CD4-positive, alpha-beta memory T cell (primary cell): ENCODE data around the gene SRPRB. TPM values are rescaled to one million over a fixed set of nuclear protein-coding genes. Genes with fewer than 3 reads are reported as not detected.

Experiments used
- CTCF ChIA-PET: fragments of 350-600 bp; sonication (Branson Sonifier 250); formaldehyde crosslinking; loops from one replicate; lab custom pipeline; 2021; ENCODE audit warnings: inconsistent platforms; ENCODE audit not compliant: partially characterized antibody; lab: Charles Lee
- POLR2A ChIA-PET: fragments of 350-600 bp; sonication (Branson Sonifier 250); formaldehyde crosslinking; loops from one replicate; lab custom pipeline; 2021; ENCODE audit not compliant: partially characterized antibody; lab: Charles Lee
- DNase-seq, 5 donors: peaks; one replicate each; pipeline versions ENCODE4 v3.0.0 to v3.0.0-alpha.2; 2020 to 2022; ENCODE audit warnings: mixed read lengths in 1 of 5
- H3K27ac ChIP-seq: one replicate; pipeline ENCODE4 v1.7.0; 2013; ENCODE audit warnings: low read depth, low read length
- H3K27me3 ChIP-seq: 2 replicates; pipeline ENCODE4 v1.7.0; 2013; ENCODE audit warnings: mild to moderate bottlenecking, low read length, moderate library complexity; ENCODE audit not compliant: insufficient read depth
- H3K36me3 ChIP-seq: 2 replicates; pipeline ENCODE4 v1.7.0; 2013; ENCODE audit warnings: mild to moderate bottlenecking, low read length, moderate library complexity; ENCODE audit not compliant: insufficient read depth
- H3K4me1 ChIP-seq: 2 replicates; pipeline ENCODE4 v1.7.0; 2013; ENCODE audit warnings: mild to moderate bottlenecking, low read length, moderate library complexity; ENCODE audit not compliant: insufficient read depth
- H3K4me3 ChIP-seq, 2 donors: one replicate each; pipeline ENCODE4 v1.7.0; 2013; ENCODE audit warnings: low read length in 2 of 2, mild to moderate bottlenecking in 1 of 2
- H3K9me3 ChIP-seq, 2 donors: one replicate each; pipeline ENCODE4 v1.7.0; 2013; ENCODE audit warnings: low read length in 2 of 2, control low read depth in 1 of 2; ENCODE audit not compliant: control insufficient read depth in 1 of 2
- H3K27ac Mint-ChIP-seq, 7 donors: one replicate each; pipeline ENCODE4 v1.8.0; 2020 to 2021; ENCODE audit warnings: mixed read lengths in 7 of 7, mild to moderate bottlenecking in 6 of 7, inconsistent platforms in 3 of 7, moderate library complexity in 3 of 7
- H3K27me3 Mint-ChIP-seq, 2 donors: one replicate each; pipeline ENCODE4 v1.8.0; 2020 to 2021; ENCODE audit warnings: mixed read lengths in 2 of 2
- H3K36me3 Mint-ChIP-seq, 2 donors: one replicate each; pipeline ENCODE4 v1.8.0; 2020 to 2021; ENCODE audit warnings: mixed read lengths in 2 of 2, inconsistent platforms in 1 of 2, mild to moderate bottlenecking in 1 of 2
- H3K4me1 Mint-ChIP-seq, 4 donors: one replicate each; pipeline ENCODE4 v1.8.0; 2020 to 2021; ENCODE audit warnings: mixed read lengths in 4 of 4, mild to moderate bottlenecking in 1 of 4
- H3K4me3 Mint-ChIP-seq, 8 donors: one replicate each; pipeline ENCODE4 v1.8.0; 2020 to 2021; ENCODE audit warnings: mixed read lengths in 8 of 8, mild to moderate bottlenecking in 7 of 8, moderate library complexity in 6 of 8, inconsistent platforms in 3 of 8
- H3K9me3 Mint-ChIP-seq, 8 donors: one replicate each; pipeline ENCODE4 v1.8.0; 2020 to 2021; ENCODE audit warnings: mixed read lengths in 8 of 8, mild to moderate bottlenecking in 5 of 8, inconsistent platforms in 3 of 8, moderate library complexity in 1 of 8
- intact Hi-C: fragments of 100-400 bp; cut with micrococcal nuclease; formaldehyde crosslinking; loops from one replicate; pipeline ENCODE4 v1.15.1; 2023
- polyA plus RNA-seq, 2 donors: library from polyadenylated mRNA; unstranded; fragments of 300-500 nt; fragmentation: Illumina TruSeq; gene quantifications; one replicate each; pipeline ENCODE4 v1.2.3, GENCODE V29; 2021
- total RNA-seq, 2 experiments: library from RNA; stranded (reverse); gene quantifications; one replicate each; pipeline ENCODE4 v1.2.3, GENCODE V29; 2021

The SRPRB gene
- total and polyA plus RNA-seq, 4 experiments from 2014 or later = 45.6 to 57.4 (median 52.4) TPM

DNA sequence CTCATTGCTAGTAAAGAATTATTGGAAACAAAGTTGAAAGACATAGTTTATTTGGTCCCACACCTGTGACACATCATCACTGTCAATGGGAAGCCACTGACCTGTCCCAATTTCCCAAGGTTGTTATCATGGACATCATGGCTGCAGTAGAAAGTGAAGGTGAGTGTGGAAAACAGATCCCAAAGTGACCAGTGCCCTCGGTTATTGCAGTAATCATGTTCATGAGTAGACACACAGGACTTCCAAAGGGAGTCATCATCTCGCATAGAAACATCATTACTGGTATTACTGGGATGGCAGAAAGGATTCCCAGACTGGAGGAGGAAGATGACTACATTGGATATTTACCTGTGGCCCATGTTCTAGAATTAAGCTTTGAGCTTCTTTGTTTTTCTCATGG is 44.7 kb upstream of the SRPRB start:
- intact Hi-C loops = no loop called here
- no peak overlapping the region for H3K4me3 Mint-ChIP-seq
- POLR2A ChIA-PET = no interaction called here

DNA sequence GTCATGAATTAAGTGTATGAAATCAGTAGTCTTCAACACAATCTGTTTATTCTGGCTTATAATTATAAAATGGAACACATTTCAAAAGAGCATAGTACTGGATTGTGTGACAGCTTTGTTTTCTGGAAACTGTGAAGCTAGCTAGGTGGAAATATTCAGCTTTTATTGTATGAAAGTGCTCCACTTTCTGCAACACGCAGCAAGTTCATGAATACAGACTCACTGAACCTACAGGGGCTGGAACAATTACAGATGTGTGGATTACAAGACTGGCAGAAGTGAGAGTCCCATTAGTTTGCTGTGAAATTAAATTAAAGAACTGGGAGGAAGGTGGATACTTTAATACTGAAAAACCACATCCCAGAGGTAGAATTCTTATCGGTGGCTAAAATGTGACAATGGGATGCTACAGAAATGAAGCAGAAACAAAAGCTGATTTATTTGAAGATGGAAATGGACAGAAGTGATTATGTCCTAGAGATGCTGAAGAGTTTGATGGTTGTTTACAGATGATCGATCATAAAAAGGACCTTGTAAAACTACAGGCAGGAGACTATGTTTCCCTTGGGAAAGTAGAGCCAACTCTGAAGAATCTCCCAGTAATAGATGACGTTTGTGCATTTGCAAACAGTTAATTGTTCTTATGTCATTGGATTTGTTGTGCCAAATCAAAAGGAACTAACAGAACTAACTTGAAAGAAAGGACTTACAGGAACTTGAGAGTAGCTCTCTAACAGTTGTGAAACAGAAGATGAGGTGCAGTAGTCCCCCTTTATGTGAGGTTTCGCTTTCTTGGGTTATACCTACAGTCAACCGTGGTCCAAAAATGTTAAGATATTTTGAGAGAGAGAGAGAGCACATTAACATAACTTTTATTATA is 43.8 kb upstream of the SRPRB start:
- ChIA-PET POLR2A (no interaction called here), CTCF (interaction anchor here (0.7 kb wide), 1 partner anchor 14 kb away, joined by 3 read pairs; no protein-coding TSS in a partner anchor)
- H3K4me3 ChIP-seq = no peak overlapping the region
- H3K27me3 ChIP-seq = no peaks in the 10 kb centered on the region
- H3K27ac ChIP-seq = no peak overlapping the region
- H3K4me1 ChIP-seq = no peaks in the 10 kb centered on the region
- no peaks in the 10 kb centered on the region for H3K36me3 Mint-ChIP-seq
- DNase-seq = no peak
- intact Hi-C loops = no loop called here
- no peaks in the 10 kb centered on the region for H3K9me3 Mint-ChIP-seq
- no peak overlapping the region for H3K27ac Mint-ChIP-seq
- peaks cover 0 to 2% of the 10 kb centered on the region in 2 donors for H3K27me3 Mint-ChIP-seq
- H3K4me3 Mint-ChIP-seq = no peak overlapping the region
- H3K9me3 ChIP-seq = no peaks in the 10 kb centered on the region
- no peaks in the 10 kb centered on the region for H3K4me1 Mint-ChIP-seq
- H3K36me3 ChIP-seq = no peaks in the 10 kb centered on the region

More for the DNA sequence above, 44.7 kb upstream of the SRPRB start:
- no peaks in the 10 kb centered on the region for H3K27me3 ChIP-seq
- no peaks in the 10 kb centered on the region for H3K36me3 Mint-ChIP-seq
- H3K4me1 Mint-ChIP-seq = no peaks in the 10 kb centered on the region
- no peaks in the 10 kb centered on the region for H3K4me1 ChIP-seq
- no peak for DNase-seq
- H3K9me3 Mint-ChIP-seq = no peaks in the 10 kb centered on the region
- H3K27ac ChIP-seq = no peak overlapping the region
- H3K4me3 ChIP-seq = no peak overlapping the region
- H3K27me3 Mint-ChIP-seq = peaks cover 0 to 2% of the 10 kb centered on the region in 2 donors
- H3K9me3 ChIP-seq = no peaks in the 10 kb centered on the region
- H3K27ac Mint-ChIP-seq = no peak overlapping the region
- CTCF ChIA-PET = no interaction called here
- H3K36me3 ChIP-seq = no peaks in the 10 kb centered on the region

- POLR2A ChIA-PET = no interaction called here
Measured at GRCh38 chr3:133762539-133762938, 43.1 kb upstream of the SRPRB start.

DNA sequence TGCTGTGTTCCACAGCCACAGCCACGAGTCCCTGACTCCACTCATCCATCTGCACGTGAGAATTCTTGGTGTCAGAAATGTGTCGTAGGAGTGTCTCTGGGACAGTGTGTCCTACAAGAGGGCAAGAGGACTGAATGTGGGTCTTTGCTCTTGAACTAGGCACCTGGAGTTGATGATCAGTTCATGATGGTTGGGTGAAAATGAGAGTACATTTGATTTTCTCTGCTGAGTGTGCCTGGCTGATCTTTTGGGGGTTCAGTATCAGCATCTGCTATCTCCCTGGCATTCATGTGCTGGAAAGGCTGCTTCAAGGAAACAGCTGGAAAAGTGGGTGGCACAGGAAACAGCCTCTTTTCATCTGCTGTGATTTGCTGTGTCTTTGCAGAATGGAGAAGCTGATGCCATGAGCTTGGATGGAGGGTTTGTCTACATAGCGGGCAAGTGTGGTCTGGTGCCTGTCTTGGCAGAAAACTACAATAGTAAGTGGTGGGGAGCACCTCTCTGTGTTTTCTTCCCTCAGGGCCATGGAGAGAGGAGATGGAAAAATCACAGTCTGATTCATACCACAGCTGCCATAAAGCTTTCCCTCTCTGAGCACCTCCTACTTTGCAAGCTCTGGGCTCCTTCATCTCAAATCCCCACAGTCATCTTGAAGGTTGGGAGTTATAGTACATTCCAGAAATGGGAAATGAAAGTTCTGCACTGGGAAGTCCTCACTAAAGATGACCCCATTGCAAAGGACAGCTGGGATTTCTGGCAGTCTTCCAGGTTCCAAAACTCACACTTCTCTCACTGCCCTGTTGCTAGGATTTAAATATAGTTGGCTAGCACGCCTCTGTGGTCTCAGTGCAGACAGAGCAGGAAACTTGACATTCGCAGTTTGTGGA is 41.6 kb upstream of the SRPRB start:
- no peaks in the 10 kb centered on the region for H3K9me3 ChIP-seq
- Mint-ChIP-seq H3K27me3 (no peaks in the 10 kb centered on the region), H3K9me3 (no peaks in the 10 kb centered on the region), H3K36me3 (no peaks in the 10 kb centered on the region), H3K27ac (no peak overlapping the region), H3K4me3 (no peak overlapping the region), H3K4me1 (no peaks in the 10 kb centered on the region)
- no peak overlapping the region for H3K27ac ChIP-seq
- H3K4me3 ChIP-seq = no peak overlapping the region
- no peak for DNase-seq
- no peaks in the 10 kb centered on the region for H3K4me1 ChIP-seq
- no peaks in the 10 kb centered on the region for H3K27me3 ChIP-seq
- POLR2A ChIA-PET = no interaction called here
- no peaks in the 10 kb centered on the region for H3K36me3 ChIP-seq
- intact Hi-C loops = no loop called here
- CTCF ChIA-PET = no interaction called here

More at GRCh38 chr3:133762539-133762938, 43.1 kb upstream of the SRPRB start:
- Histone ChIP-seq H3K27me3 (no peaks in the 10 kb centered on the region), H3K27ac (no peak overlapping the region), H3K9me3 (no peaks in the 10 kb centered on the region), H3K4me3 (no peak overlapping the region), H3K36me3 (no peaks in the 10 kb centered on the region), H3K4me1 (no peaks in the 10 kb centered on the region)
- CTCF ChIA-PET = no interaction called here
- H3K4me3 Mint-ChIP-seq = no peak overlapping the region
- no peaks in the 10 kb centered on the region for H3K4me1 Mint-ChIP-seq
- intact Hi-C loops = no loop called here
- H3K9me3 Mint-ChIP-seq = no peaks in the 10 kb centered on the region
- H3K27ac Mint-ChIP-seq = no peak overlapping the region
- H3K27me3 Mint-ChIP-seq = no peaks in the 10 kb centered on the region
- H3K36me3 Mint-ChIP-seq = no peaks in the 10 kb centered on the region
- no peak for DNase-seq

GRCh38 chr3:133765256-133765655 is 40.4 kb upstream of the SRPRB start:
- H3K36me3 ChIP-seq = no peaks in the 10 kb centered on the region
- H3K27me3 ChIP-seq = no peaks in the 10 kb centered on the region
- Mint-ChIP-seq H3K36me3 (no peaks in the 10 kb centered on the region), H3K27ac (no peak overlapping the region), H3K4me3 (no peak overlapping the region), H3K4me1 (no peaks in the 10 kb centered on the region), H3K27me3 (no peaks in the 10 kb centered on the region), H3K9me3 (no peaks in the 10 kb centered on the region)
- intact Hi-C loops = no loop called here
- ChIA-PET POLR2A (no interaction called here), CTCF (no interaction called here)
- no peak overlapping the region for H3K27ac ChIP-seq
- no peaks in the 10 kb centered on the region for H3K4me1 ChIP-seq
- DNase-seq = no peak
- no peak overlapping the region for H3K4me3 ChIP-seq
- H3K9me3 ChIP-seq = no peaks in the 10 kb centered on the region

GRCh38 chr3:133767607-133768006 is 38.0 kb upstream of the SRPRB start:
- Histone ChIP-seq H3K4me1 (no peaks in the 10 kb centered on the region), H3K27me3 (no peaks in the 10 kb centered on the region), H3K27ac (no peak overlapping the region), H3K36me3 (no peaks in the 10 kb centered on the region), H3K9me3 (no peaks in the 10 kb centered on the region), H3K4me3 (no peak overlapping the region)
- H3K27me3 Mint-ChIP-seq = no peaks in the 10 kb centered on the region
- ChIA-PET POLR2A (no interaction called here), CTCF (interaction anchor here (1.2 kb wide), 2 partner anchors 8 kb away, joined by 3 to 4 read pairs; no protein-coding TSS in a partner anchor)
- no peaks in the 10 kb centered on the region for H3K9me3 Mint-ChIP-seq
- H3K36me3 Mint-ChIP-seq = no peaks in the 10 kb centered on the region
- no peaks in the 10 kb centered on the region for H3K4me1 Mint-ChIP-seq
- intact Hi-C loops = no loop called here
- H3K4me3 Mint-ChIP-seq = no peak overlapping the region
- DNase-seq = no peak
- no peak overlapping the region for H3K27ac Mint-ChIP-seq

- no peaks in the 10 kb centered on the region for H3K9me3 Mint-ChIP-seq
- no peak for DNase-seq
- H3K9me3 ChIP-seq = no peaks in the 10 kb centered on the region
- H3K27me3 ChIP-seq = no peaks in the 10 kb centered on the region
- ChIA-PET POLR2A (no interaction called here), CTCF (no interaction called here)
- H3K27ac Mint-ChIP-seq = no peak overlapping the region
- no peaks in the 10 kb centered on the region for H3K36me3 Mint-ChIP-seq
- no peaks in the 10 kb centered on the region for H3K36me3 ChIP-seq
- no peak overlapping the region for H3K4me3 Mint-ChIP-seq
- intact Hi-C loops = no loop called here
- no peak overlapping the region for H3K27ac ChIP-seq
- H3K4me1 Mint-ChIP-seq = no peaks in the 10 kb centered on the region
- peaks cover 2 to 3% of the 10 kb centered on the region in 2 donors for H3K27me3 Mint-ChIP-seq
- H3K4me1 ChIP-seq = no peaks in the 10 kb centered on the region
- no peak overlapping the region for H3K4me3 ChIP-seq
Measured at GRCh38 chr3:133769536-133769935, 36.1 kb upstream of the SRPRB start.
